DOHH2 (cell line): Measurements from ENCODE around the gene CITED4.

Source experiments
- CTCF ChIP-seq: fragments of 200-600 bp; sonication (generic); IDR thresholded peaks from one replicate; pipeline ENCODE4 v1.5.1; 2014; ENCODE audit warnings: antibody characterized with exemption, mild to moderate bottlenecking, low read depth, low read length; ENCODE audit not compliant: poor library complexity, severe bottlenecking
- EZH2phosphoT487 ChIP-seq: fragments of 200-600 bp; sonication (generic); IDR thresholded peaks from 2 replicates; pipeline ENCODE4 v1.6.1; 2017; ENCODE audit warnings: borderline replicate concordance, mild to moderate bottlenecking, antibody characterized with exemption, low read length, moderate library complexity, mixed read lengths

- TF ChIP-seq CTCF (no peak), EZH2phosphoT487 (no peak)
These were observed 41.1 kb downstream of the CITED4 start for GRCh38 chr1:40820911-40821693.
